ENCODE data around the gene DAO.

The DAO gene

DNA sequence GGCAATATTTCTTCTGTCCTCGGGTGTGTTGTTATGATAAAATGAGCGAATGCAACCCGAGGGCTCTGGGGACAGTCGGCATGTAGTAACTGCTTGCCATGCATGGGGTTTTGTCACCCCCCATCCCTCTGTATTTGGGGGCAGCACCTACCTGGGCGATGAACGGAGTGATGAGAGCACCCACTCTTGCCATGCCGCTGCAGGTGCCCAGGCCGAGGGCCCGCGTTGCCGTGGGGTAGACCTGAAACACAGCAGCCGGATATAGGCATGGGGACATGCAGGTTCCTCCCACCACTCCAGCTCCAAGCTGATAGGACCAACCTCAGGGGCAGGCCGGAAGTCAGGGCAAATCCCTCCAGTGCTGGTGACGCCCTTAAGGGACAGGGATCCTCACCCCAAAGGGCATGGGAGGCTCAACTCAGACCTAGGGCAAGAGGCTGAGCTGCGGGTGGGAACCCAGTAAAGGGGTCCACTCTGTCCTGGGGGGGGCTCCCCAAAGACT lies 35.8 kb downstream of the DAO start:
- H3K9me3 Mint-ChIP-seq (ENCODE audit: low read depth) = no peaks in the 10 kb centered on the region
- H3K4me3 Mint-ChIP-seq = no peak overlapping the region
- peaks cover 2% of the 10 kb centered on the region for H3K27me3 Mint-ChIP-seq
- no peaks in the 10 kb centered on the region for H3K36me3 Mint-ChIP-seq
- H3K4me1 Mint-ChIP-seq (ENCODE audit: low read depth) = no peaks in the 10 kb centered on the region
- H3K27ac Mint-ChIP-seq = no peak overlapping the region

GRCh38 chr12:108916336-108916735 lies 36.4 kb downstream of the DAO start:
- no peak overlapping the region for H3K4me3 Mint-ChIP-seq
- peaks cover 6% of the 10 kb centered on the region for H3K27me3 Mint-ChIP-seq
- H3K27ac Mint-ChIP-seq = no peak overlapping the region
- no peaks in the 10 kb centered on the region for H3K36me3 Mint-ChIP-seq
- no peaks in the 10 kb centered on the region for H3K9me3 Mint-ChIP-seq (ENCODE audit: low read depth)
- H3K4me1 Mint-ChIP-seq (ENCODE audit: low read depth) = no peaks in the 10 kb centered on the region

DNA sequence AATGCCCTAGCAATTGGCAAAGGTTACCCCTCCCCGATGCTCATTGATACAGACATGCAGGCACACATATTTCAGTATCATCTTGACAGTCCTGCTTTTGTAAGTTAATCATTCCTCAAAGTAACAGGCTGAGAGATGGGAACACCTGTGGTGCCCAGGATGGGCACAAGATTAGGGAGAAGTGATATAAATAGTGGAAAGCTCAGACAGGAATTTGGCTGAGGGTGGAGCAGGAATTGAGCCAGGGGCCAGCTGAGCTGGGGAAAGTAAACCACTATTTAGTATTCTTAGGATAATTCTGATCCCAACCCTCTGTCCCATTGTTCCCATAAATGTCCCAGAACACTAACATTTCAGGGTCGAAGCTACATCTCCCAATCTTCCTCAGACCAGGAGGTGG lies 38.3 kb downstream of the DAO start:
- no peak overlapping the region for H3K4me3 Mint-ChIP-seq
- H3K27me3 Mint-ChIP-seq = peaks cover 6% of the 10 kb centered on the region
- no peaks in the 10 kb centered on the region for H3K36me3 Mint-ChIP-seq
- no peaks in the 10 kb centered on the region for H3K9me3 Mint-ChIP-seq (ENCODE audit: low read depth)
- no peaks in the 10 kb centered on the region for H3K4me1 Mint-ChIP-seq (ENCODE audit: low read depth)
- no peak overlapping the region for H3K27ac Mint-ChIP-seq

DNA sequence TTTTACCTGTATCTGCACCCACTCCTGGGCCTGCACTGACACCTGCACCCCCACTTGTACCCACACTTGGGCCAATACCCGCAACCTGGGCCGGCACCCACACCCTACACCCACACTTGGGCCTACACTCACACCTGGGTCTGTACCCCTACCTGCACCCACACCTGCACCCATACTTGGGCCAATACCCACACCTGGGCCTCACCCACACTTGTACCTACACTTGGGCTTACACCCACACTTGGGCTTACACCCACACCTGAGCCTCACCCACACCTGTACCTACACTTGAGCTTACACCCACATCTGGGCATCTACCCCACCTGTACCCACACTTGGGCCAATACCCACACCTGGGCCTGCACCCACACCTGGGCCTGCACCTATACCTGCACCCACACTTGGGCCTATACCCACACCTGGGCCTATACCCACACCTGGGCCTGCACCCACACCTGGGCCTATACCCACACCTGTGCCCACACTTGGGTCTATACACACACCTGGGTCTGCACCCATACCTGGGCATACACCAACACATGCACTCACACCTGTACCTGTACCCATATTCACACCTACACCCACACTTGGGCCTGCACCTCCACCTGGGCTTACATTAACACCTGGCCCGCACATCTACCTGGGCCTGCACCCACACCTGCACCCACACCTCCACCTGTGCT lies 39.2 kb downstream of the DAO start:
- no peak overlapping the region for H3K27ac Mint-ChIP-seq
- no peaks in the 10 kb centered on the region for H3K4me1 Mint-ChIP-seq (ENCODE audit: low read depth)
- H3K9me3 Mint-ChIP-seq (ENCODE audit: low read depth) = no peaks in the 10 kb centered on the region
- peaks cover 6% of the 10 kb centered on the region for H3K27me3 Mint-ChIP-seq
- no peaks in the 10 kb centered on the region for H3K36me3 Mint-ChIP-seq
- no peak overlapping the region for H3K4me3 Mint-ChIP-seq

DNA sequence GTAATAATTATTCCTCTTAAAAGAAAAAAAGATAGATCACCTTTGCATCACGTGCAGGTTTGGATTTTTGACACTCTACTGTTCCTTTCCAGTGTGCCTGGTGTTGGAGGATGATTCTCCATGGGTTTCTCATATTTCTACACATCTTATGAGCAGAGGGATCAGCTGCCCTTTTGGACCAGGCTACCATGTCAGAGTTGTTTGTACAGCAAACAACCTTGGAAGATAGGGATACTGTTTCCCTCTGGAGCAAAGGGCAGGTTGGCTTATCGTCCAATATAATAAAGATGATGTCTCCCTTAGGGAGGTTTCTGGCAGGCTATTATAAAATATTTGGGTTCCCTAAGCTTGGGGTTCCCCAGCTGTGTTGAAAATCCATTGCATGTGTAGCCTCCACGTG lies 42.1 kb downstream of the DAO start:
- no peaks in the 10 kb centered on the region for H3K4me1 Mint-ChIP-seq (ENCODE audit: low read depth)
- no peak overlapping the region for H3K27ac Mint-ChIP-seq
- no peaks in the 10 kb centered on the region for H3K36me3 Mint-ChIP-seq
- H3K27me3 Mint-ChIP-seq = peaks cover 6% of the 10 kb centered on the region
- no peaks in the 10 kb centered on the region for H3K9me3 Mint-ChIP-seq (ENCODE audit: low read depth)
- H3K4me3 Mint-ChIP-seq = no peak overlapping the region

- peaks cover 4% of the 10 kb centered on the region for H3K27me3 Mint-ChIP-seq
- no peak overlapping the region for H3K27ac Mint-ChIP-seq
- H3K4me3 Mint-ChIP-seq = no peak overlapping the region
- no peaks in the 10 kb centered on the region for H3K36me3 Mint-ChIP-seq
- H3K9me3 Mint-ChIP-seq (ENCODE audit: low read depth) = no peaks in the 10 kb centered on the region
- H3K4me1 Mint-ChIP-seq (ENCODE audit: low read depth) = no peaks in the 10 kb centered on the region
Observed at GRCh38 chr12:108922918-108923317, 43.0 kb downstream of the DAO start.

DNA sequence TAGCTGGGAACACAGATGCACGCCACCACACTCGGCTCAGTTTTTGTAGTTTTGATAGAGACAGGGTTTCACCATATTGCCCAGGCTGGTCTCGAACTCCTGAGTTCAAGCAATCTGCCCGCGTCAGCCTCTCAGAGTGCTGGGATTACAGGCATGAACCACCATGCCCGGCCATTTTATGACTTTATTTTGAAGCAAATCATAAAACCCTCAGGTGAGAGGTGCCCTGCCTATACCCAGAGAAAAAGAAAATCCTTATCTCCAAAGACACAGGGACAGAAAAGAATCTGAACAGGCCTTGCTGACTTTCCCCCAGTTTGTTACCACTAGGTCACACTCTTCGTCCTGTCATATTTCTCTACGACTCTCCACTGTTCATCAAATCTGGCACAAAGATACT lies 48.8 kb downstream of the DAO start:
- no peaks in the 10 kb centered on the region for H3K36me3 Mint-ChIP-seq
- no peaks in the 10 kb centered on the region for H3K4me1 Mint-ChIP-seq (ENCODE audit: low read depth)
- H3K27ac Mint-ChIP-seq = no peak overlapping the region
- no peaks in the 10 kb centered on the region for H3K9me3 Mint-ChIP-seq (ENCODE audit: low read depth)
- no peaks in the 10 kb centered on the region for H3K27me3 Mint-ChIP-seq
- no peak overlapping the region for H3K4me3 Mint-ChIP-seq

DNA sequence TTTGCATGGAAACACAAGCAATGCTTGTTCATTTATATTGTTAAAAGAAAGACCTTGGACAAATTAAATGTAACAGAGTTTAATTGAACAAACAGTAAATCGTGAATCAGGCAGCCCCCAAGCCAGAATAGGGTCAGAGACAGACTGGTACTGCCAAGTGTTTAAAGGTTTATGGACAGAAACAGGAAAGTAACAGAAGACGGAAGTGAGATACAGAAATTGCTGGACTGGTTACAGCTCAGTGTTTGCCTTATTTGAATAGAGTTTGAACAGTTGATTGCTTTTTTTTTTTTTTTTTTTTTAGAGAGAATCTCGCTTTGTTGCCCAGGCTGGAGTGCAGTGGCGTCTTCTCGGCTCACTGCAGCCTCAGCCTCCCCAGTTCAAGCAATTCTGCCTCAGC lies 50.3 kb downstream of the DAO start:
- Mint-ChIP-seq H3K36me3 (no peaks in the 10 kb centered on the region), H3K27ac (no peak overlapping the region), H3K27me3 (no peaks in the 10 kb centered on the region), H3K9me3 (ENCODE audit: low read depth) (no peaks in the 10 kb centered on the region), H3K4me3 (no peak overlapping the region), H3K4me1 (ENCODE audit: low read depth) (no peaks in the 10 kb centered on the region)

DNA sequence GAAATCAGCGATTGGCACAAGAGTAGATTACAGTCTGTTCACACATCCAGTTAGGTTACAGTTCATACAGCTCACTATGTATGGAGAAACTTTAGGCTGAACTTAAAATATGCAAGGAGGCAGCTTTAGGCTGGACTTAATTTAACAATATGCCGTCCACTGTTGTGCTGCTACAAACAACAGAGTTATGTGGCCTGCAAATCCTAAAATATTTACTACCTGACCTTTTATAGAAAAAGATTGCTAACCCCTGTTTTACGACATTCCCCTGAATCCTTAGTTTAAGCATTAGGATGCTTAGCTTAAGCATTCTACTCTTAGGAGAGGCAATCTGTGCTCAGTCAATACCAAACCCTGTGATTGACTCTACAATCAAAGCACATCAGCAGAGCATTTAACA lies 50.9 kb downstream of the DAO start:
- H3K27ac Mint-ChIP-seq = no peak overlapping the region
- no peaks in the 10 kb centered on the region for H3K27me3 Mint-ChIP-seq
- no peaks in the 10 kb centered on the region for H3K9me3 Mint-ChIP-seq (ENCODE audit: low read depth)
- no peaks in the 10 kb centered on the region for H3K4me1 Mint-ChIP-seq (ENCODE audit: low read depth)
- no peaks in the 10 kb centered on the region for H3K36me3 Mint-ChIP-seq
- H3K4me3 Mint-ChIP-seq = no peak overlapping the region

- Mint-ChIP-seq H3K4me3 (no peak overlapping the region), H3K36me3 (no peaks in the 10 kb centered on the region), H3K9me3 (ENCODE audit: low read depth) (no peaks in the 10 kb centered on the region), H3K4me1 (ENCODE audit: low read depth) (no peaks in the 10 kb centered on the region), H3K27me3 (peaks cover 4% of the 10 kb centered on the region), H3K27ac (no peak overlapping the region)
Observed at GRCh38 chr12:108933949-108934348, 54.1 kb downstream of the DAO start.

- Mint-ChIP-seq H3K27me3 (peaks cover 4% of the 10 kb centered on the region), H3K9me3 (ENCODE audit: low read depth) (no peaks in the 10 kb centered on the region), H3K36me3 (no peaks in the 10 kb centered on the region), H3K4me3 (no peak overlapping the region), H3K27ac (no peak overlapping the region), H3K4me1 (ENCODE audit: low read depth) (peaks cover 4% of the 10 kb centered on the region)
Observed at GRCh38 chr12:108935159-108935763, 55.4 kb downstream of the DAO start.

DNA sequence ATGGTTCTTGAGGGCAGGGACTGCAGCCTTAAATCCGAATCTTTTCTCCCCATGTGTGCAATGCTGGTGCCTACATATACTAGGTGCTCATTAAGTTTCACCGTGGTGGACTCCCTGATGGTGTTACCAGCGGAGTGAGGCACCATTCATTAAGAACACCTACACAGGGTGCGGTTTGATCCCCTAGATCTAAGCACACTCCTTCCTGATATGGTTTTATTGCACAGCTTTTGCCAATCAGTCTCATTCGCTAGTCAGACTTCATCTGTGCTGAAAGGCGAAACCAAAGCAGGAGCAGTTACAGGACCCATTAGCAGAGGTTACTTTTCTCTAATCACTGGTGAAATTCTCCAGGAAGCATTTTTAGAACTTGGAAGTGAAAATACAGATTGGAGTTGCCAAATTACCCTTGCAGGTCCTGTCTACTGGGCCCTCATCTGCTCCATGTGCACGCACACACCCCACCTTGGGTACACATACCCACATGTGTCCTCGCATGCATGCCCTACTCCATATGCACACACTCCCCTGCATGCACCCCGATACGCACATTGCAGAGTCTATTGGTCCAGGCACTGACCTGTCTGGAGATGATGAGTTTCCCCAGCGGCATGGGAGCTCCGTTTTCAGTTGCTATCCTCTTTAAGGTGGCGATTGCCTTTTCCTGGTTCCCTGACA lies 58.5 kb downstream of the DAO start:
- Mint-ChIP-seq H3K27me3 (peaks cover 4% of the 10 kb centered on the region), H3K27ac (no peak overlapping the region), H3K4me1 (ENCODE audit: low read depth) (peaks cover 4% of the 10 kb centered on the region), H3K4me3 (no peak overlapping the region), H3K36me3 (no peaks in the 10 kb centered on the region), H3K9me3 (ENCODE audit: low read depth) (no peaks in the 10 kb centered on the region)

GRCh38 chr12:108939594-108939993 lies 59.7 kb downstream of the DAO start:
- H3K4me3 Mint-ChIP-seq = no peak overlapping the region

GRCh38 chr12:108940138-108940537 lies 60.2 kb downstream of the DAO start:
- no peak overlapping the region for H3K4me3 Mint-ChIP-seq
- no peak overlapping the region for H3K27ac Mint-ChIP-seq
- peaks cover 4% of the 10 kb centered on the region for H3K4me1 Mint-ChIP-seq (ENCODE audit: low read depth)
- no peaks in the 10 kb centered on the region for H3K9me3 Mint-ChIP-seq (ENCODE audit: low read depth)
- no peaks in the 10 kb centered on the region for H3K36me3 Mint-ChIP-seq
- H3K27me3 Mint-ChIP-seq = peaks cover 4% of the 10 kb centered on the region

More at GRCh38 chr12:108939594-108939993, 59.7 kb downstream of the DAO start:
- Mint-ChIP-seq H3K27ac (no peak overlapping the region), H3K4me1 (ENCODE audit: low read depth) (peaks cover 4% of the 10 kb centered on the region), H3K27me3 (peaks cover 4% of the 10 kb centered on the region), H3K36me3 (no peaks in the 10 kb centered on the region), H3K9me3 (ENCODE audit: low read depth) (no peaks in the 10 kb centered on the region)

GRCh38 chr12:108947097-108947496 lies 67.2 kb downstream of the DAO start:
- H3K4me1 Mint-ChIP-seq (ENCODE audit: low read depth) = peaks cover 3% of the 10 kb centered on the region
- H3K27ac Mint-ChIP-seq = no peak overlapping the region
- H3K9me3 Mint-ChIP-seq (ENCODE audit: low read depth) = peaks cover 5% of the 10 kb centered on the region
- H3K27me3 Mint-ChIP-seq = peaks cover 18% of the 10 kb centered on the region
- no peaks in the 10 kb centered on the region for H3K36me3 Mint-ChIP-seq
- H3K4me3 Mint-ChIP-seq = no peak overlapping the region
